Astrocyte (in vitro differentiated cells and primary cell): ENCODE data around the gene GYS1. TPM values are rescaled to one million over a fixed set of nuclear protein-coding genes. Genes with fewer than 3 reads are reported as not detected.

Experiments
- DNase-seq: peaks from one replicate; pipeline ENCODE4 v3.0.0-alpha.2; 2010; ENCODE audit warnings: low read depth
- FAIRE-seq: peaks from 2 replicates; lab custom pipeline; 2011; peaks lifted over from hg19 to GRCh38; lab: Jason Lieb, UNC
- H2AFZ ChIP-seq: 2 replicates; pipeline ENCODE4 v1.6.0; 2012; ENCODE audit warnings: low read depth, low read length, inconsistent platforms
- H3K27ac ChIP-seq: 2 replicates; pipeline ENCODE4 v1.5.1; 2011; ENCODE audit warnings: low read depth, low read length, inconsistent platforms
- H3K27me3 ChIP-seq: 2 replicates; pipeline ENCODE4 v1.6.0; 2011; ENCODE audit warnings: low read length, inconsistent platforms; ENCODE audit not compliant: insufficient read depth
- H3K36me3 ChIP-seq: 2 replicates; pipeline ENCODE4 v1.5.1; 2011; ENCODE audit warnings: low read length, inconsistent platforms; ENCODE audit not compliant: insufficient read depth
- H3K4me1 ChIP-seq: 2 replicates; pipeline ENCODE4 v1.5.1; 2011; ENCODE audit warnings: low read length, inconsistent platforms; ENCODE audit not compliant: insufficient read depth
- H3K4me2 ChIP-seq: 2 replicates; pipeline ENCODE4 v1.6.0; 2012; ENCODE audit warnings: low read length, inconsistent platforms
- H3K4me3 ChIP-seq: 2 replicates; pipeline ENCODE4 v1.5.1; 2011; ENCODE audit warnings: low read depth, mild to moderate bottlenecking, low read length, inconsistent platforms; ENCODE audit not compliant: insufficient read depth
- H3K79me2 ChIP-seq: 2 replicates; pipeline ENCODE4 v1.6.0; 2012; ENCODE audit warnings: mild to moderate bottlenecking, low read length, inconsistent platforms; ENCODE audit not compliant: insufficient read depth
- H3K9ac ChIP-seq: 2 replicates; pipeline ENCODE4 v1.6.0; 2012; ENCODE audit warnings: mild to moderate bottlenecking, low read length, inconsistent platforms
- H3K9me3 ChIP-seq: 2 replicates; pipeline ENCODE4 v1.5.1; 2012; ENCODE audit warnings: low read depth, mild to moderate bottlenecking, low read length, inconsistent platforms; ENCODE audit not compliant: insufficient read depth
- H4K20me1 ChIP-seq: 2 replicates; pipeline ENCODE4 v1.6.0; 2012; ENCODE audit warnings: low read length, inconsistent platforms; ENCODE audit not compliant: insufficient read depth
- H3K27ac Mint-ChIP-seq: one replicate; pipeline ENCODE4 v1.8.0; 2021; ENCODE audit warnings: mild to moderate bottlenecking, mixed read lengths; ENCODE audit not compliant: unreplicated experiment
- H3K27me3 Mint-ChIP-seq: one replicate; pipeline ENCODE4 v1.8.0; 2021; ENCODE audit warnings: low read depth, mixed read lengths; ENCODE audit not compliant: unreplicated experiment
- H3K36me3 Mint-ChIP-seq: one replicate; pipeline ENCODE4 v1.8.0; 2021; ENCODE audit warnings: low read depth, mixed read lengths; ENCODE audit not compliant: unreplicated experiment
- H3K4me1 Mint-ChIP-seq: one replicate; pipeline ENCODE4 v1.8.0; 2021; ENCODE audit warnings: low read depth, mixed read lengths; ENCODE audit not compliant: unreplicated experiment
- H3K4me3 Mint-ChIP-seq: one replicate; pipeline ENCODE4 v1.8.0; 2021; ENCODE audit warnings: mild to moderate bottlenecking, moderate library complexity, mixed read lengths; ENCODE audit not compliant: unreplicated experiment
- H3K9me3 Mint-ChIP-seq: one replicate; pipeline ENCODE4 v1.8.0; 2021; ENCODE audit warnings: mild to moderate bottlenecking, mixed read lengths; ENCODE audit not compliant: unreplicated experiment
- EZH2 ChIP-seq: IDR thresholded peaks from 2 replicates; pipeline ENCODE4 v1.6.1; 2012; ENCODE audit warnings: mild to moderate bottlenecking, low read length, inconsistent platforms; ENCODE audit not compliant: insufficient read depth
- total RNA-seq: library from RNA; stranded (reverse); gene quantifications from 2 replicates; pipeline ENCODE4 v1.2.1, GENCODE V29; 2021
- TF ChIP-seq, protein P1 (sequence below): IDR thresholded peaks from 2 replicates; pipeline ENCODE4 v1.5.1; 2011; ENCODE audit warnings: low read depth, mild to moderate bottlenecking, inconsistent platforms, low read length, moderate library complexity; ENCODE audit not compliant: insufficient read depth

GYS1 gene
- total RNA-seq, 1 donor from 2014 or later: 86.0 TPM

DNA sequence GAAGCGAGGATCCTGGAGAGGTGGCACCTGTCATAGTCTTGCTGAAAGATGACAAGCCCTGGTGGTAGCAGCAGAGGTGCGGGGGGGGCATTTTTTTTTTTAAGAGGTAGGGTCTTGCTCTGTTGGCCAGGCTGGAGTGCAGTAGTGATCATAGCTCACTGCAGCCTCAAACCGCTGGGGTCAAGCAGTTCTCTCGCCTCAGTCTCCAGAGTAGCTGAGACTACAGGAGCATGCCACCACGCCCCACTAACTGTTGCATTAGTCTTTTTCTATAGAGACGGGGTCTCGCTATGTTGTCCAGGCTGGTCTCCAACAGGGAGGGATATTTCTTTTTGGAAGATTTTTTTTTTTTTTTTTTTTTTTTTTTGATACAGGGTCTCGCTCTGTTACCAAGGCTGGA, 35.1 kb downstream of the GYS1 start:
- H2AFZ ChIP-seq: no peak overlapping the region
- H3K36me3 ChIP-seq: peaks cover 7% of the 10 kb centered on the region
- no peak overlapping the region for H3K27ac ChIP-seq
- peaks cover 24% of the 10 kb centered on the region for H3K4me1 Mint-ChIP-seq
- no peaks in the 10 kb centered on the region for H3K9me3 ChIP-seq
- no peak overlapping the region for H3K9ac ChIP-seq
- H4K20me1 ChIP-seq: no peaks in the 10 kb centered on the region
- no peak overlapping the region for H3K27ac Mint-ChIP-seq
- H3K27me3 Mint-ChIP-seq: no peaks in the 10 kb centered on the region
- H3K27me3 ChIP-seq: no peaks in the 10 kb centered on the region
- H3K4me3 ChIP-seq: no peak overlapping the region
- TF ChIP-seq EZH2: no peak
- TF ChIP-seq, protein P1, sequence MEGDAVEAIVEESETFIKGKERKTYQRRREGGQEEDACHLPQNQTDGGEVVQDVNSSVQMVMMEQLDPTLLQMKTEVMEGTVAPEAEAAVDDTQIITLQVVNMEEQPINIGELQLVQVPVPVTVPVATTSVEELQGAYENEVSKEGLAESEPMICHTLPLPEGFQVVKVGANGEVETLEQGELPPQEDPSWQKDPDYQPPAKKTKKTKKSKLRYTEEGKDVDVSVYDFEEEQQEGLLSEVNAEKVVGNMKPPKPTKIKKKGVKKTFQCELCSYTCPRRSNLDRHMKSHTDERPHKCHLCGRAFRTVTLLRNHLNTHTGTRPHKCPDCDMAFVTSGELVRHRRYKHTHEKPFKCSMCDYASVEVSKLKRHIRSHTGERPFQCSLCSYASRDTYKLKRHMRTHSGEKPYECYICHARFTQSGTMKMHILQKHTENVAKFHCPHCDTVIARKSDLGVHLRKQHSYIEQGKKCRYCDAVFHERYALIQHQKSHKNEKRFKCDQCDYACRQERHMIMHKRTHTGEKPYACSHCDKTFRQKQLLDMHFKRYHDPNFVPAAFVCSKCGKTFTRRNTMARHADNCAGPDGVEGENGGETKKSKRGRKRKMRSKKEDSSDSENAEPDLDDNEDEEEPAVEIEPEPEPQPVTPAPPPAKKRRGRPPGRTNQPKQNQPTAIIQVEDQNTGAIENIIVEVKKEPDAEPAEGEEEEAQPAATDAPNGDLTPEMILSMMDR: no peak
- FAIRE-seq (no peak), DNase-seq (no peak)
- H3K4me3 Mint-ChIP-seq: peak overlapping the region; percentile 27
- peaks cover 20% of the 10 kb centered on the region for H3K4me1 ChIP-seq
- peaks cover 35% of the 10 kb centered on the region for H3K79me2 ChIP-seq
- H3K4me2 ChIP-seq: no peak overlapping the region
- H3K36me3 Mint-ChIP-seq: peaks cover 17% of the 10 kb centered on the region
- H3K9me3 Mint-ChIP-seq: no peaks in the 10 kb centered on the region

DNA sequence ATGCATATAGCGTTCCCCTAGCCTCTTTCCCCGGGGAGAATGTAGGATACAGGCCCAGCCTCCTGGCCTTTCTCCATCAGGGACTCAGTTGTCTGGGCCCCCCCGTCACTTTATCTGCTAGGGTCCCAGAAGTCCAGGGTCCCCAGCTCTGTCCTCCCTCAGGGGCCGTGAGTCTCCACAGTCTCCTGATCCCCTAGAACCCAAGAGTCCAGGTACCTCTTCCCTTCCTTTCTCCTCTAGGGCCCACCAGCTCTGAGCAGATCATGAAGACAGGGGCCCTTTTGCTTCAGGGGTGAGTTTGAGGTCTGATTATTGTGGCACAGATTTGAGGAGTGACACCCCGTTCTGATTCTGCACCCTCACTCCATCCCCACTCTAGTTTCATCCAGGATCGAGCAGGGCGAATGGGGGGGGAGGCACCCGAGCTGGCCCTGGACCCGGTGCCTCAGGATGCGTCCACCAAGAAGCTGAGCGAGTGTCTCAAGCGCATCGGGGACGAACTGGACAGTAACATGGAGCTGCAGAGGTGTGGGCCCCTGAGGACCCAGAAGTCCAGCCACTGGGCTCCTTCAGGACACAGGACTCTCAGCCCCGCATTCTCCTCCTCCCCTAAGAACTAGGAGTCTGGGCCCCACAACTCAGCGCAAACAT, 37.7 kb downstream of the GYS1 start:
- Mint-ChIP-seq H3K27me3 (no peaks in the 10 kb centered on the region), H3K9me3 (peaks cover 3% of the 10 kb centered on the region), H3K4me1 (peaks cover 19% of the 10 kb centered on the region), H3K36me3 (peaks cover 16% of the 10 kb centered on the region), H3K27ac (peak overlapping the region; percentile 96), H3K4me3 (peak overlapping the region; percentile 93)
- H3K4me1 ChIP-seq: peaks cover 12% of the 10 kb centered on the region
- peak overlapping the region; percentile 83 for H3K4me3 ChIP-seq
- no peaks in the 10 kb centered on the region for H4K20me1 ChIP-seq
- FAIRE-seq: no peak
- H3K4me2 ChIP-seq: peak overlapping the region; percentile 98
- H2AFZ ChIP-seq: peak overlapping the region; percentile 81
- H3K79me2 ChIP-seq: peaks cover 35% of the 10 kb centered on the region
- H3K9me3 ChIP-seq: no peaks in the 10 kb centered on the region
- peak overlapping the region; percentile 91 for H3K27ac ChIP-seq
- no peaks in the 10 kb centered on the region for H3K27me3 ChIP-seq
- no peak for DNase-seq
- H3K9ac ChIP-seq: peak overlapping the region; percentile 96
- H3K36me3 ChIP-seq: peaks cover 5% of the 10 kb centered on the region
- no peak for TF ChIP-seq EZH2
- TF ChIP-seq, protein P1: no peak
